Peyer's patch (tissue), 4 donors: ENCODE data around the gene RBM20. TPM values are rescaled to one million over a fixed set of nuclear protein-coding genes. Genes with fewer than 3 reads are reported as not detected.

Experiments used
- DNase-seq, 3 donors: peaks; one replicate each; pipeline ENCODE4 v3.0.0-alpha.2; 2017 to 2019
- H3K27ac ChIP-seq, 4 donors: fragments of 200-600 bp; sonication (generic); one replicate each; pipeline ENCODE4 v1.5.1; 2016 to 2019
- H3K27me3 ChIP-seq, 2 donors: fragments of 200-600 bp; sonication (generic); one replicate each; pipeline ENCODE4 v1.5.1; 2019
- H3K36me3 ChIP-seq, 3 donors: fragments of 200-600 bp; sonication (generic); one replicate each; pipeline ENCODE4 v1.5.1; 2016 to 2019
- H3K4me1 ChIP-seq, 4 donors: fragments of 200-600 bp; sonication (generic); one replicate each; pipeline ENCODE4 v1.5.1; 2016 to 2019
- H3K4me3 ChIP-seq, 4 donors: fragments of 200-600 bp; sonication (generic); 1 replicate in 3 of 4; 2 replicates in 1 of 4; pipeline ENCODE4 v1.5.1; 2016 to 2019; ENCODE audit warnings: mild to moderate bottlenecking in 1 of 4
- H3K9me3 ChIP-seq, 4 donors: fragments of 200-600 bp; sonication (generic); one replicate each; pipeline ENCODE4 v1.5.1; 2016 to 2019; ENCODE audit warnings: mild to moderate bottlenecking in 1 of 4
- CTCF ChIP-seq, 6 experiments: fragments of 450-650 bp in 4 of 6; fragments of 200-600 bp in 2 of 6; sonication (generic) in 1 of 6; IDR thresholded peaks; one replicate each; pipeline ENCODE4 v1.5.1; 2017 to 2019; ENCODE audit warnings: antibody characterized with exemption in 6 of 6, mild to moderate bottlenecking in 3 of 6, moderate library complexity in 1 of 6
- POLR2A ChIP-seq, 2 donors: fragments of 450-650 bp; IDR thresholded peaks; one replicate each; pipeline ENCODE4 v1.5.1; 2017; ENCODE audit warnings: antibody characterized with exemption in 2 of 2, mild to moderate bottlenecking in 2 of 2, moderate library complexity in 2 of 2
- total RNA-seq, 4 donors: library from RNA; depleted of rRNA; stranded (reverse); fragments of >200 nt; gene quantifications; one replicate each; pipeline ENCODE4 v1.1.0, GENCODE V29; 2016

Gene RBM20
- total RNA-seq, 4 donors from 2014 or later = 0.80 to 4.1 (median 1.2) TPM

- no peak for TF ChIP-seq CTCF (IDR thresholded peaks at IDR 0.05)
- no peak for TF ChIP-seq POLR2A (IDR thresholded peaks at IDR 0.05)
- no peak overlapping the region for H3K4me3 ChIP-seq
- H3K27me3 ChIP-seq = no peaks in the 10 kb centered on the region
- no peak overlapping the region for H3K27ac ChIP-seq
- DNase-seq = no peak
- H3K9me3 ChIP-seq = no peaks in the 10 kb centered on the region
- H3K4me1 ChIP-seq = peaks cover 0 to 8% (median 2%) of the 10 kb centered on the region in 4 donors
- H3K36me3 ChIP-seq = no peaks in the 10 kb centered on the region
Observed at GRCh38 chr10:110777661-110778060, 133.5 kb downstream of the RBM20 start.

GRCh38 chr10:110778211-110778610, 134.1 kb downstream of the RBM20 start:
- Histone ChIP-seq H3K4me1 (peaks cover 0 to 8% (median 2%) of the 10 kb centered on the region in 4 donors), H3K27ac (no peak overlapping the region)

GRCh38 chr10:110779489-110779888, 135.4 kb downstream of the RBM20 start:
- peaks cover 0 to 8% (median 0%) of the 10 kb centered on the region in 4 donors for H3K4me1 ChIP-seq
- TF ChIP-seq POLR2A (IDR thresholded peaks at IDR 0.05) = no peak
- no peak for TF ChIP-seq CTCF (IDR thresholded peaks at IDR 0.05)
- no peak overlapping the region for H3K4me3 ChIP-seq
- DNase-seq = no peak
- H3K27ac ChIP-seq = no peak overlapping the region
- no peaks in the 10 kb centered on the region for H3K27me3 ChIP-seq
- no peaks in the 10 kb centered on the region for H3K36me3 ChIP-seq
- H3K9me3 ChIP-seq = no peaks in the 10 kb centered on the region

More at GRCh38 chr10:110778211-110778610, 134.1 kb downstream of the RBM20 start:
- TF ChIP-seq POLR2A (IDR thresholded peaks at IDR 0.05) (no peak), CTCF (IDR thresholded peaks at IDR 0.05) (no peak)
- no peaks in the 10 kb centered on the region for H3K9me3 ChIP-seq
- H3K4me3 ChIP-seq = no peak overlapping the region
- H3K36me3 ChIP-seq = no peaks in the 10 kb centered on the region
- DNase-seq = no peak
- H3K27me3 ChIP-seq = no peaks in the 10 kb centered on the region

GRCh38 chr10:110780704-110781103, 136.6 kb downstream of the RBM20 start:
- no peaks in the 10 kb centered on the region for H3K36me3 ChIP-seq
- DNase-seq = no peak
- H3K27ac ChIP-seq = no peak overlapping the region
- no peaks in the 10 kb centered on the region for H3K9me3 ChIP-seq
- no peak overlapping the region for H3K4me3 ChIP-seq
- H3K4me1 ChIP-seq = peaks cover 0 to under 1% (median 0%) of the 10 kb centered on the region in 4 donors
- TF ChIP-seq POLR2A (IDR thresholded peaks at IDR 0.05) = no peak
- no peak for TF ChIP-seq CTCF (IDR thresholded peaks at IDR 0.05)
- H3K27me3 ChIP-seq = no peaks in the 10 kb centered on the region

GRCh38 chr10:110781139-110781538, 137.0 kb downstream of the RBM20 start:
- TF ChIP-seq CTCF (IDR thresholded peaks at IDR 0.05) (no peak), POLR2A (IDR thresholded peaks at IDR 0.05) (no peak)
- no peaks in the 10 kb centered on the region for H3K36me3 ChIP-seq
- no peak for DNase-seq
- H3K27ac ChIP-seq = no peak overlapping the region
- H3K9me3 ChIP-seq = no peaks in the 10 kb centered on the region
- no peaks in the 10 kb centered on the region for H3K27me3 ChIP-seq
- no peak overlapping the region for H3K4me3 ChIP-seq
- H3K4me1 ChIP-seq = no peaks in the 10 kb centered on the region

- H3K4me3 ChIP-seq = no peak overlapping the region
- DNase-seq = no peak
- no peak overlapping the region for H3K27ac ChIP-seq
- H3K9me3 ChIP-seq = no peaks in the 10 kb centered on the region
- TF ChIP-seq CTCF (IDR thresholded peaks at IDR 0.05) (no peak), POLR2A (IDR thresholded peaks at IDR 0.05) (no peak)
- no peaks in the 10 kb centered on the region for H3K4me1 ChIP-seq
- H3K27me3 ChIP-seq = no peaks in the 10 kb centered on the region
- H3K36me3 ChIP-seq = no peaks in the 10 kb centered on the region
Observed at GRCh38 chr10:110782616-110783015, 138.5 kb downstream of the RBM20 start.
